Peyer's patch (tissue), 4 donors: Measurements from ENCODE around the gene RFFL.

Source experiments
- POLR2A ChIP-seq, 2 donors: fragments of 450-650 bp; IDR thresholded peaks; one replicate each; pipeline ENCODE4 v1.5.1; 2017; ENCODE audit warnings: antibody characterized with exemption in 2 of 2, mild to moderate bottlenecking in 2 of 2, moderate library complexity in 2 of 2
- TF ChIP-seq, protein P1 (sequence below), 6 experiments: fragments of 450-650 bp in 4 of 6; fragments of 200-600 bp in 2 of 6; sonication (generic) in 1 of 6; IDR thresholded peaks; one replicate each; pipeline ENCODE4 v1.5.1; 2017 to 2019; ENCODE audit warnings: antibody characterized with exemption in 6 of 6, mild to moderate bottlenecking in 3 of 6, moderate library complexity in 1 of 6

DNA sequence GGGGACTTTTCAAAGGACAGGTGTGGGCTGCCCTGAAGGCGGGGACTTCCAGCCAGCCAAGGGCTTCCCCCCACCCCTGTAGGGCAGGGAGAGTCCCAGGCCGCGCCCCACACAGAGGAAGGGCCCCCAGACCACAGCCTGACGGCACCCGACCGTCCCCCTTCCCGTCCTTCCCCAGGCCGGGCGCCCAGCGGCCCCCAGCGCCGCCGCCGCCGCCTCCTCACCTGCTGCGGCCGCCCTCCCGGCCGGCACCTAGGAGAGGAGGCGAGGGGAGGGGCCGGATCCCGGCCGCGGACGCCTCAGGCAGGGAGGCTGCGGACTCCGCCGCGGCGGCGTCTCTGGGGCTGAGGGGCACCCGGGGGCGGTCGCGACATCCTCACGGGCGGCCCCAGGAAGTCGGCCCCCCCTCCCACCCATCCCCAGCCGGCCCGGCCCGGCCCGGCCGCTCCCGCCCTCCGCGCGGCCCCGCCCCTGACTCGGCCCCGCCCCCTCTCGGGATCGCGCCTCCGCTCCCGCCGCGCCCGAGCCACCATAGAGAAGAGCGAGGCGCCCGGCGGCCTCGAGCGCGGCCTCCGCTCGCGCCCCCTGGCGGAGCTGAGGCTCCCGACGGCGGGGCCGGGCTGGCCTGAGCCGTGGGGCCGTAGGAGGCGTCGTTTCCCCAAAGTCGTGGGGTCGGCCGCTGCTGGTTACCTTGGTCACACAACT lies 25.5 kb upstream of the RFFL start:
- TF ChIP-seq, protein P1, sequence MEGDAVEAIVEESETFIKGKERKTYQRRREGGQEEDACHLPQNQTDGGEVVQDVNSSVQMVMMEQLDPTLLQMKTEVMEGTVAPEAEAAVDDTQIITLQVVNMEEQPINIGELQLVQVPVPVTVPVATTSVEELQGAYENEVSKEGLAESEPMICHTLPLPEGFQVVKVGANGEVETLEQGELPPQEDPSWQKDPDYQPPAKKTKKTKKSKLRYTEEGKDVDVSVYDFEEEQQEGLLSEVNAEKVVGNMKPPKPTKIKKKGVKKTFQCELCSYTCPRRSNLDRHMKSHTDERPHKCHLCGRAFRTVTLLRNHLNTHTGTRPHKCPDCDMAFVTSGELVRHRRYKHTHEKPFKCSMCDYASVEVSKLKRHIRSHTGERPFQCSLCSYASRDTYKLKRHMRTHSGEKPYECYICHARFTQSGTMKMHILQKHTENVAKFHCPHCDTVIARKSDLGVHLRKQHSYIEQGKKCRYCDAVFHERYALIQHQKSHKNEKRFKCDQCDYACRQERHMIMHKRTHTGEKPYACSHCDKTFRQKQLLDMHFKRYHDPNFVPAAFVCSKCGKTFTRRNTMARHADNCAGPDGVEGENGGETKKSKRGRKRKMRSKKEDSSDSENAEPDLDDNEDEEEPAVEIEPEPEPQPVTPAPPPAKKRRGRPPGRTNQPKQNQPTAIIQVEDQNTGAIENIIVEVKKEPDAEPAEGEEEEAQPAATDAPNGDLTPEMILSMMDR (IDR thresholded peaks at IDR 0.05), result peak; percentile 86 to 96 (median 93)
- TF ChIP-seq POLR2A (IDR thresholded peaks at IDR 0.05), result peak; percentile 49 to 50
